GM21576 (cell line): ENCODE measurements around the gene CDKN1A.
"Not testable (repeated sequence)": the region's sequence is repeated elsewhere in the genome, so short reads cannot be mapped to it uniquely, and the experiment has no call there.

Experiments used
- ATAC-seq: cut with Tn5 transposase; IDR thresholded peaks from one replicate; pipeline ENCODE4 v1.9.1; 2021; ENCODE audit warnings: mild to moderate bottlenecking, moderate library complexity; ENCODE audit not compliant: unreplicated experiment

The CDKN1A gene

GRCh38 chr6:36718560-36718959 is 40.0 kb downstream of the CDKN1A start:
- no peak for ATAC-seq

GRCh38 chr6:36719126-36719525 is 40.6 kb downstream of the CDKN1A start:
- no peak for ATAC-seq

- ATAC-seq: no peak
Observed at GRCh38 chr6:36720251-36721141, 42.0 kb downstream of the CDKN1A start.

- ATAC-seq: no peak
Observed at GRCh38 chr6:36721369-36722140, 43.0 kb downstream of the CDKN1A start.

GRCh38 chr6:36722365-36722764 is 43.9 kb downstream of the CDKN1A start:
- ATAC-seq: no peak

- no peak for ATAC-seq
Observed at GRCh38 chr6:36722879-36723278, 44.4 kb downstream of the CDKN1A start.

- not testable (repeated sequence) for ATAC-seq
Observed at GRCh38 chr6:36723992-36724391, 45.5 kb downstream of the CDKN1A start.

GRCh38 chr6:36724514-36725390 is 46.2 kb downstream of the CDKN1A start:
- no peak for ATAC-seq

GRCh38 chr6:36725581-36725980 is 47.1 kb downstream of the CDKN1A start:
- no peak for ATAC-seq

- no peak for ATAC-seq
Observed at GRCh38 chr6:36727505-36728021, 49.0 kb downstream of the CDKN1A start.

- ATAC-seq: no peak
Observed at GRCh38 chr6:36728289-36729160, 50.0 kb downstream of the CDKN1A start.

- ATAC-seq: no peak
Observed at GRCh38 chr6:36729161-36729524, 50.6 kb downstream of the CDKN1A start.

GRCh38 chr6:36730424-36731380 is 52.2 kb downstream of the CDKN1A start:
- ATAC-seq: no peak

- no peak for ATAC-seq
Observed at GRCh38 chr6:36731622-36732310, 53.3 kb downstream of the CDKN1A start.

GRCh38 chr6:36733300-36733699 is 54.8 kb downstream of the CDKN1A start:
- no peak for ATAC-seq

- ATAC-seq: no peak
Observed at GRCh38 chr6:36734486-36735060, 56.1 kb downstream of the CDKN1A start.

GRCh38 chr6:36735110-36736071 is 56.9 kb downstream of the CDKN1A start:
- no peak for ATAC-seq
